Left ventricle myocardium superior (tissue), 1 donor: Measurements from ENCODE around the gene ILF2. TPM values are rescaled to one million over a fixed set of nuclear protein-coding genes. Genes with fewer than 3 reads are reported as not detected.
"Not testable (repeated sequence)": the region's sequence is repeated elsewhere in the genome, so short reads cannot be mapped to it uniquely, and the experiment has no call there.

ENCODE experiments used
- ATAC-seq: fragments of 200-7000 bp; cut with Tn5 transposase; one replicate; pipeline ENCODE4 v1.9.1; 2020; ENCODE audit warnings: mild to moderate bottlenecking, moderate library complexity
- DNase-seq: peaks from one replicate; pipeline ENCODE4 v3.0.0-alpha.2; 2020
- intact Hi-C: fragments of 100-400 bp; cut with micrococcal nuclease; formaldehyde crosslinking; loops from one replicate; pipeline ENCODE4 v1.11.0; 2022
- total RNA-seq: library from RNA; stranded (reverse); fragmentation: NEBNext Ultra II Directional; extraction: Animal tissue kit (Norgen Biotek cat#: 25700); gene quantifications from one replicate; pipeline ENCODE4 v1.2.1, GENCODE V29; 2021
- donor health status: DM: no; HTN: yes; CAD: no; lungs with severe emphysema.

Gene ILF2
- total RNA-seq, 1 donor from 2014 or later = 56.9 TPM

DNA sequence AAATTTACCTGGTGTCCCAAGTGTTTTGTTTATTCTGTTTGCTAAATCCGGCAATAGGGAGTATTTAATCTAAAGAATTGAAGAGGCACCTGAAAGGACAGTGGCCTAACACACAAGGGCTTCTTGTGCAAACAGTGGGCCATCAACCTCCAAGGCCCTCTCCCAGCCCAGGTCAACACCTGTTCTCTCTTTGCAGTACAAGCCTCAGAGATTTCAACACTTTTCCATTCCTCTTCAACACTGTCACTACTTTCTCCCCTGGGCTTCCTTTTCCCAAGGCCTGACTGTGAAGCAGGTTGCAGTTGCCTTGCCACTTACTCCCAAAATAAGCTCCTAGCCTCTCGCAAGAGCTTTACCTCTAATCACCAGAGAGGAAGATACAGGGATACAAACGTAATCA, 15.5 kb downstream of the ILF2 start:
- no peak for ATAC-seq
- intact Hi-C loops = no loop called here
- no peak for DNase-seq

DNA sequence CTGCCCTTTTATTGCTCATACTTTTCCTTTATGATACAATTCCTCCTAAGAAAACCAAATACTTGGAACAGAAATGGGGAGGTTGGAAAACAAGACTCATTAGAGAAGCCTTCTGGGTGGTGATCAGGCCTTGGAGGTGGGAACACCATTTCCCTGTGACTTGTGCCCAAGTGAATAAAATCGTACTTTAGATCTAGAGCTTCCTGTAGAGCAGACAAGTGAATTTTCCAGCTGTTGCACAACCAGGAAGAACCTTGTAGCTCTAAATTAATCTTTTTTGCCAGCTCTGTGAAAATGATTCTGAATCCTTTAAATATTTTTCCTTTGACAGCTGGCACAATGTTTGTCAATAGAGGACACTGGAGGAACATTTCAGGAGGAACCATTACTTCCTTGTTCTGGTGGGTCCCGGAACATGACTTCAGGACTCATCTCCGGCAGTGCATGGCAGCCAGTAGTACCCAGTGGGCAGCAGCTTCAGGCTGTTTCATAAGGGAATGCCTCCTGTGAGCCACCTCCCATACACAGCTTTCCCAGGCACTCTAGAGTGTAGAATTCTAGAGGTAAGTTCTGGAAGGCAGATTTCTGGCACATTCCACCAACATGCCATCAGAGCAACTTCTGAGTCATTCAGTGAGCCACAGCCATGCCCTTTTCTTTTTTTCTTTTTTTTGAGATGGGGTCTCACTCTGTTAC, 17.8 kb downstream of the ILF2 start:
- DNase-seq (no peak), ATAC-seq (peak; percentile 22)
- intact Hi-C loops = no loop called here

DNA sequence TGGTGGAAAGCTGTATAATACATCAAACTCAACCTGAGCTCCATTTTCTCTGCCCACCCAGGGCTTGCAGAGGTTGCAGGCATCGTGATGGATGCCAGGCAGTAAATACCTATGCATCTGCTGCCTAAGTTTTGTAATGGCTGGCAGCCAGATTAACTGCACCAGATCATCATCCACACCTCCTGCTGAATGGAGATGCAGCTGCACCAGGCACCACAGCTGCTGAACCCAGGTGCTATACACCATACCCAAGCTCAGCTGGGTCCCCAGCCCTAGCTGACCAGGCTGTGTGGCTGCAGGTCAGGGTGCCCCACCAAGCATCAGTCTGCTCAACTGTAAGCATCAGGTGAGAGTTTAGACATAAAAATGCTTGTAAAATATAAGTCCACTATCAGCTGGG, 19.0 kb downstream of the ILF2 start:
- DNase-seq (no peak), ATAC-seq (no peak)
- intact Hi-C loops = no loop called here

DNA sequence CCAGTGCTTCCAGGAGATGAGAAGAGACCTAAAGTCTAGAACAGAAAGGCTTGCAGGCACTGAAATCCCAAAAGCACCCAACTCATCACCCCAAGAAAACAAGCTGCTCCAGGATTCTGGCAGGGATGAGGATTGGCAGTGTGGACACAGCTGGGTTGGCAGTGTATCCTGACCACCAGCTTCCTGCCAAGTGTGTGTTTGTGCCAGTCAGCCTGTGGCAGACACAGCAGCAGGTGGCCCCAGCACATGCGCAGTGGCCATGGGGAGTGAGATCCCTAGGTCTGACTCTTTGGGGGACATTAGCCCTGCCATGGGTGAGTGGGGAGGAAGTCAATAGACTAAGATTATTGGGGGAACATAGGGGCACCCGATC, 20.9 kb downstream of the ILF2 start:
- ATAC-seq (peak; percentile 79), DNase-seq (peak; percentile 82)
- intact Hi-C loops = no loop called here

DNA sequence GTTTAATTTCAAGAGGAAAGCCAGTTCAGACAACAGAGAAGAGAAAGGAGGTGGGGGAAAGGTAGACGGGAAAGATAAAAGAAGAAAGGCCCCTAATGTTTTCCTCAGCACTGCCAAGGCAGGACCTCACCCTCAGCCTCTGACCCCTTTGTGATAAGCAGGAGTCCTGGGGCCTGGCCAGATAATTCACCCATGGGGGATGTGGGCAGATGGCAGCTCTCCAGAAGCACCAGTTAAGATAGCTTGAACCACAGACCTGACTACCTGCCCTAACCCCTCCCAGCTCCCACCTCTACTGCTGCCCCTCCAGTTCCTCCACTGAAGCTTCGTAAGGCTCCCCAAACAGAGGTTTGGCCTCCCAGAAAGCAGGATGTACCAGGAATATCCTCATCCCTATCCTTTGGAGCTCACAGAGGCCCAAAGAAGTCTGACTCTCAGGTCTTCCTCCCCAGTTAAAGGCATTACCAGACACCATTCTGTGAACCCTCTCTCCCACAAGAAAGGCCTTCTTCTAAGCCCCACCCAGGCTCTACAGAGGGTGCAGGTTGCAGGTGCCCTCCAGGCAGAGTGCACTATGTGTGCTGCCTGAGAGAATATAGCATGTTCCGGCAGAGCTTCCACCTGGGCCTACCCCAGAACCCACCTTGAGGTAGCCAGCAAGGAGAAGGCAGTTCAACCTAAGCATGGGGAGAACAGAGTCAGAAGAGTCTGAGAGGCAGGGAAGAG, 21.5 kb downstream of the ILF2 start:
- ATAC-seq (peak; percentile 3), DNase-seq (no peak)
- intact Hi-C loops = no loop called here

DNA sequence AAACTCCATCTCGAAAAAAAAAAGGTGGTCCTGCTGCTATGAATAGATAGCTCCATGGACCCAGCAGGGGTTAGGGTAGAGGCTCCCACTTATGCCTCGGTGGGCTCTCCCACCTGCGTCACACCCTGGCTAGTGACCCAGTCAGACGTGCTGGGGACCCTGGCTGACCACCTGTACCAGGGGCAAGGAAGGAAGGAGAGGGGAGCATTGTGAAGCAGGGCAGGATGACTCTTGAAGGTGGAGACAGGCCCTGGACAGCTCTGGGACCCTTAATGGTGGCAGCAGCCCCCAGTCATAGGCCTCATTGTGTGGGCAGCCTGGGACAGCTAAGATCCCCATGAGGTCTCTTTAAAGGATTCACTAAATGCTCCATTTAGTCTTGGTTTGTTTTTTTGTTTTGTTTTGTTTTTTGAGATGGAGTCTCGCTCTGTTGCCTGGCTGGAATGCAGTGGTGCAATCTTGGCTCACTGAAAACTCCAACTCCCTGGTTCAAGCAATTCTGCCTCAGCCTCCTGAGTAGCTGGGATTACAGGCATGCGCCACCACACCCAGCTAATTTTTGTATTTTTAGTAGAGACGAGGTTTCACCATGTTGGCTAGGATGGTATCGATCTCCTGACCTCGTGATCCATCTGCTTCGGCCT, 22.7 kb downstream of the ILF2 start:
- intact Hi-C loops = no loop called here
- DNase-seq (no peak), ATAC-seq (peak; percentile 8)

DNA sequence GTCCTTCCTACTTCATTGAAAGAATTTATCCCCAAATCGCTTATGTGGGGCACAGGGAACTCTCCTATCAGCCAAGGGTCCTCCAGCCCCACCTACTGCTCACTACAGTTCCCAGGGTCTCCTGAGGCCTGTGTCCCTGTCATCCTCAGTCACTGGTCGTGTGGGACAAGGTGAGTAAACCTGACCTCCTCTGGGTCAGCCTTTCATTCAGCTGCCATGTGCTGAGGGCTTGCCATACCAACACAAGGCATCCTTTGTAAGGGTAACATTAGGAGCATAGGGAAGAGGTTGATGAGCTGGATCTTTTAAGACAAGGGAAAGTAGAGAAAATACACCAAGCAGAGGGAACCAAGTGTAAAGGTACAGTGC, 23.5 kb downstream of the ILF2 start:
- DNase-seq = no peak
- peak; percentile 4 for ATAC-seq
- intact Hi-C loops = no loop called here

DNA sequence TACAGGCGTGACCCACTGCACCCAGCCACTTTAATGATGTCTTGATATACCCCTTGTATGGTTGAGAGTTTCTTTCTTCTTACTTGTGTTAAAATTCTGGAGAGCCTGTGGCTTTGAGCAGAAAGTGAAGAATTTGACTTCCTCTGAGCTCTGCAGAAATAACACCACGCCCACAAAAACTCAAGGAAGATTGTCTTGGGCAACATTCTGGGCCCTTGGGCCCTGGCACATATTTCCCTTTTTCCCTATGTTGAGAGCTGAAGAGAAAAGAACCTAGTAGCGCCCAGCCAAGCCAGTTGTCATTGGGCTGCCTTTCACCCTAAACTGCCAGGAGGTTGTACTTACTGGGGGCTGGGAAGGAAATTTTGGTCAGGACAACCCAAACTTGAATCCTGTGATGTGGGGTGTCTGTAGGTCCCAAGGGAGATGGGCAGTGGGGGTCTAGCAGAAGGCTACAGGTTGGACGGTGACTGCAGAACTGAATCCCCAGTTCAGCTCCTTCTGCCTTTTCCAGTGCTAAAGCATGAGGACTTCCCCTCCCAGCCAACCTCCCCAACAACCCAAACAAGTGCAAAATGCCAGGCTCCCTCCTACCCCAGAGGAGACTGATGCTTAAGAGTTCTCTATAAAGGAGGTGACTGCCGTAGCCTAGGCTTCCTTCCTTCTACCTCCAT, 24.0 kb downstream of the ILF2 start:
- intact Hi-C loops = no loop called here
- peak; percentile 5 for ATAC-seq

DNA sequence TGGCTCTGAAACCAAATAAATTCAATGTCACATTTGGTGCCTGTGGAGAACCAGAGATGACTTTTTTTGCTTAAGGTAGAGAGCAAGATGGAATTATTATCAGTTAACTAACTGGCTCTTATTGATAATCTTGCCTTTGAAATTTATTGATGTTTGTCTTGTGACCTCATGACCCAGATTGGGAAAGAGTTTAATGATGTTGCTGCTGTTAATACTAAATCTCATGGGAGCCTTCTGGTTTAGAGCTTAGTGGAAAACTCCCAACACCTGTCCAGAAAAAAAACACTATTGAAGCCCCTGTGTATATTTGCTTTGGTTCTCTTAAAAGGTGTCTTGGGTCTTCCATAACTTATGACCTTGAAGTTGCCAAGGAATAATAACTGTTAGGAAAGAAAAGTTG, 27.0 kb downstream of the ILF2 start:
- no peak for DNase-seq
- no peak for ATAC-seq
- intact Hi-C loops = no loop called here

More for the DNA sequence above, 24.0 kb downstream of the ILF2 start:
- DNase-seq = peak; percentile 21

DNA sequence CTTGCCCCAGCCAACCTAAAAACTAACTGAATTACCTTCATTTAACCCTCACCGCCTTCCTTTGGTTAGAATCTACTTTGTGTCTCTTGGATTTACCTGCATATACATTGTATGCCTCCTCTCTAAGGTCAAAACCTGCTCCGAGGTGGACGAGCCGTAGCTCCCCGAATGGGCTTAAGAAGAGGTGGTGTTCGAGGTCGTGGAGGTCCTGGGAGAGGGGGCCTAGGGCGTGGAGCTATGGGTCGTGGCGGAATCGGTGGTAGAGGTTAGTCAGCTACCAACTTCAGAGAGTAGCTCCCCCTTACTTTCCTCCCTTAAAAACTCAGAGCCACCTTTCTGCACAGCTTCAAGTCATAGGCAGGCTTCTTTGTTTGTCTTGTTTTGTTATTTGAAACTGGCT, 27.7 kb downstream of the ILF2 start:
- intact Hi-C loops = no loop called here
- no peak for ATAC-seq

DNA sequence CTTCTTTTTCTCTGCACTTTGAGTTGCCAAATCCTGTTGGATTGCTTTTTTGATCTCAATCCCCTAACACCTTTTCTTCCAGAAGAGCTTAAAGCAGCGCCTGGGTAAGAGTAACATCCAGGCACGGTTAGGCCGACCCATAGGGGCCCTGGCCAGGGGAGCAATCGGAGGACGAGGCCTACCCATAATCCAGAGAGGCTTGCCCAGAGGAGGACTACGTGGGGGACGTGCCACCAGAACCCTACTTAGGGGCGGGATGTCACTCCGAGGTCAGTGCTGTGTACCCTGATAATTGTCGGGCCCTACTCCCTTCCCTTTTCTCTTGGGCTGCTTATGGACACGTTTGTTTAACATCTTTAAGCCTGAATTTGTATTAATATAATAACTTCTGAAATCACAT, 28.6 kb downstream of the ILF2 start:
- ATAC-seq = no peak

More for the DNA sequence above, 27.7 kb downstream of the ILF2 start:
- DNase-seq = no peak

DNA sequence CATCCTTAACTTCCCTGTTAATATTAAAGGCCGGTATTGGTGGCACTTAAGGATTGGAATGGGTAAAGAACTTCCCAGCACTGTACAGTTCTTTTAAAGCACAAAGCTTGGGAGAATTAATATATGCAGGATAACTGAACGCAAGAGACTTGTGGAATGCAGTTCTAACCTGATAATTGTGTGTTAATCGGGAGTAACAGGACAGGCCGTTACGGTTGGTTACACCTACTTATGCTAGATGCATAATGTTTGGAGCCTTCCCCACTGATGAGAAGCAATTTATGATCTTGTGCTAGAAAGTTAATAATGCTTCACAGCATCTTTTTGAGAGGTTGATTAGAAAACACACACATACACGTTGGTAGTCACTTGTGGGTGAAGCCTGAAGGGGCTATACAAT, 29.9 kb downstream of the ILF2 start:
- no peak for DNase-seq
- ATAC-seq = no peak
- intact Hi-C loops = no loop called here

More for the DNA sequence above, 28.6 kb downstream of the ILF2 start:
- intact Hi-C loops = no loop called here
- no peak for DNase-seq

DNA sequence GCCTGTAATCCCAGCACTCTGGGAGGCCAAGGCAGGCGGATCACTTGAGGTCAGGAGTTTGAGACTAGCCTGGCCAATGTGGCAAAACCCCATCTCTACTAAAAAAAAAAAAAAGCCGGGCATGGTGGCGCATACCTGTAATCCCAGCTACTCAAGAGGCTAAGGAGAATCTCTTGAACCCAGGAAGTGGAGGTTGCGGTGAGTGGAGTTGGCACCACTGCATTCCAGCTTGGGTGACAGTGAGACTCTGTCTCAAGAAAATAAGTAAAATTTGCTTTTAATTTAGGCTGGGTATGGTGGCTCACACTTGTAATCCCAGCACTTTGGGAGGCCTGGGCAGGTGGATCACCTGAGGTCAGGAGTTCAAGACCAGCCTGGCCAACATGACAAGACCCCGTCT, 30.6 kb downstream of the ILF2 start:
- intact Hi-C loops, DNase-seq, ATAC-seq: not testable (repeated sequence)

DNA sequence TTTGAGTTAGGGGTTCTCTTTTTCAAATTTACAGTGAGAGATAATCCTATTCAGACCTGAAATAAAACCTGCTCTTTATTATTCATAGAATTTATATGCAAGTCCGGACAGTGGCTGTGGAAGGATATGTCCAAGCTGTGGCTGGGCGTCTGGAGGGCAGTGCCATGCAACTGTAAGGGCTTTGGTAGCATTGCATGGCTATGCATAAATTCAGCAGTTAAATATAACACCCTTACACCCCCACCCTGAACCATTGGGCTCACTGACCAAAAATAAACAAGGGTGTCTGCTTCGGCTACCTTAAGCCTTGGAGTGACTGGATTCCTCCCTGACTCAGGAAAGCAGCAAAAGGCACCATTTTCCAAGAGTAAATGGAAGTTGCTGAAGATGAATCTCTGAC, 31.5 kb downstream of the ILF2 start:
- intact Hi-C loops = no loop called here
- DNase-seq = peak; percentile 44
- ATAC-seq = peak; percentile 79

DNA sequence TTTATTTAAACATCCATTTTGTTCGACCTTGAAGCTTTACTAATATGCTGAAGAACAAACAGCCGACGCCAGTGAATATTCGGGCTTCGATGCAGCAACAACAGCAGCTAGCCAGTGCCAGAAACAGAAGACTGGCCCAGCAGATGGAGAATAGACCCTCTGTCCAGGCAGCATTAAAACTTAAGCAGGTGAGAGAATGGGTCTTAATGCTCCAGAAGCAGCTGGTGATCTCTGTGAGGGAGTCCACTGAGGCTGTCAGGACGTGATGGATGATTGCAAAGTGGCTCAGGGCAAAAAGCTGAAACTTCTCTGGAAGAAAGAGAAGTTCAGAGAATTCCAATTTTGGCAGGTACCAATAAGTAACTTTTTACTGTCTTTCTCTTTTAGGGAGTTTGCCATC, 32.5 kb downstream of the ILF2 start:
- ATAC-seq = no peak
- DNase-seq = no peak
- intact Hi-C loops = no loop called here

DNA sequence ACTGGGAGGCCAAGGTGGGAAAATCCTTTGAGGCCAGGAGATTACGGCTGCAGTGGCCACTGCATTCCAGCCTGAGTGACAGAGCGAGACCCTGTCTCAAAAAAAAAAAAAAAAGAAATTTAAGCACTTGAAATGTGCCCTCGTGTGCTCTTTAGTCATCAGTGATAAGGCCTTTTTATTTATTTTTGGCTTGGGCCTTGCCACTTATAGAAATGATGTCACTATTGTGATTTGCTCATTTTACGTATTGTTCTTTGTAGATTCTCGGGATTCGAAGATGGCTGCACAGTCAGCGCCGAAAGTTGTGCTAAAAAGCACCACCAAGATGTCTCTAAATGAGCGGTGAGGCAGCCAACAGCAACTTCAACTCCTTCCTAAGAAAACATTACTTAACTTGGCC, 34.5 kb downstream of the ILF2 start:
- DNase-seq = no peak
- ATAC-seq = no peak
- intact Hi-C loops = no loop called here

DNA sequence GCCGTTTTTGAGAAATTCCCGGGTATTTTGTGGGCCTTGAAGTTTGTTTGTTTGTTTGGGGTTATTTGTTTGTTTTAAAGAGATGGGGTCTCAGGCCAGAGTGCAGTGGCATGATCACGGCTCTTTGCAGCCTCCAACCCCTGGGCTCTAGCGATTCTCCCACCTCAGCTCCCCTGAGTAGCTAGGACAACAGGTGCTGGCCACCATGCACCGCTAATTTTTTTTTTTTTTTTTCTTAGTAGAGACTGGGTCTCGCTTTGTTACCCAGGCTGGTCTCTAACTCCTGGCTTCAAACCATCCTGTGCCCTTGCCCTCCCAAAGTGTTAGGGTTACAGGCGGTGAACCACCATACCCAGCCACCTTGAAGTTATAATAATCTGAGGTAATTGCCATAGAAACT, 34.9 kb downstream of the ILF2 start:
- no peak for DNase-seq
- intact Hi-C loops = no loop called here
- no peak for ATAC-seq

DNA sequence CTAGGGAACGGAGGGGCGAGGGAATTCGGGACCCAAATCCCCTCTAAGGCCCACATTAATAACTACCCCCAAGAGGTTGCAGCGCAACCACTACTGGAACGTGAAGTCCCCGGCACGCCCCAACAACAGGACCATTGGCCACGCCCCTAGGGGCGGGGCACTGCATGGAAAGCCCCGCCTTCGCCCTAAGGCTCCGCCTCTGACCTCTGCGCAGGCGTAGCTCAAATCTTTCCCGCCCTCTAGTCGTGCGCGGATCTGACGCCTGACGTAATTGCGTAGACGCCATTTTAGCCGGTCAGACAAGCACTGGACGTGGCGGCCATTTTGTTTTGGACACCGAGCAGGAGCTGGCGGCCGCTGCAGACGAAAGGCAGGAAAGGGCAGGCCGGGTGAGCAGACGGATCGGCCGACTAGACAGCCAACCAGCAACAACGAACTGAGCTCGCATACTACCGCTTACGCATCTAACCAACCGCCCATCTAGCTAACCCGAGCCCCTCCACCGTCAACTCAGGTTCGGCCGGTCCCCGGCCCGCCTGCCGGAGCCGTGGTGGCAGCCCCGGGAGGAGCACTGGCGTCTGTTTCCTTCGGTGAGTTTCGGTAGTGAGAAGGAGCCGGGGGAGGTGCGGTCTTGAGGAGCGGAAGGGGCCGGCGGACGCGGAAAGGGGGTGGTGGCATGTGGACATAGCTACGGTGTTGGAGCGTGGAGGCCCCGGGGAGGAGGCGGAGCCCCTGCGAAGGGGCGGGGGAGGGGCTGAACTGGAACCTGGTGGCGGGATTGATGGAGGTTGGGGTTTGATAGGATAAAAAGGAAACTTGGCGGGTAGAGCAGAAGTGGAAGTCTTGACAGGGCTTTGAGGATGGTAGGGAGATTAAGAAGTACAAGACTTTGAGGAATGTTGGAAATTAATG, 36.8 kb downstream of the ILF2 start, which contains the start of gene CHTOP:
Gene CHTOP (plus strand): TSS at position 313 of the 912 bp plus-strand sequence. CDS start 2,523 bp downstream, outside the sequence.
- ATAC-seq (peak; percentile 90), DNase-seq (peak; percentile 98)
- intact Hi-C loops = no loop called here
